Measurements from ENCODE around the gene ANKRD26.

- TF ChIP-seq POLR2A (IDR thresholded peaks at IDR 0.05; ENCODE audit: low read length) (no peak), GATA1 (IDR thresholded peaks at IDR 0.05; ENCODE audit: low read depth, low read length) (no peak)
Measured at GRCh38 chr10:26960308-26960707, 140.0 kb downstream of the ANKRD26 start.
